GM18951 (cell line): Measurements from ENCODE around the gene HDAC4.

Experiments used
- POLR2A ChIP-seq: IDR thresholded peaks from 4 replicates; pipeline ENCODE4 v1.6.1; 2011; ENCODE audit warnings: mild to moderate bottlenecking; ENCODE audit not compliant: insufficient read length, insufficient read depth; ENCODE audit errors: extremely low read depth
- in situ Hi-C: fragments of 300-500 bp; cut with MboI; formaldehyde crosslinking; loops from one replicate; pipeline ENCODE4 v1.12.0; 2022; ENCODE audit warnings: low sequenced_read_pairs, mixed read lengths, inconsistent platforms; ENCODE audit not compliant: unreplicated experiment

The HDAC4 gene

DNA sequence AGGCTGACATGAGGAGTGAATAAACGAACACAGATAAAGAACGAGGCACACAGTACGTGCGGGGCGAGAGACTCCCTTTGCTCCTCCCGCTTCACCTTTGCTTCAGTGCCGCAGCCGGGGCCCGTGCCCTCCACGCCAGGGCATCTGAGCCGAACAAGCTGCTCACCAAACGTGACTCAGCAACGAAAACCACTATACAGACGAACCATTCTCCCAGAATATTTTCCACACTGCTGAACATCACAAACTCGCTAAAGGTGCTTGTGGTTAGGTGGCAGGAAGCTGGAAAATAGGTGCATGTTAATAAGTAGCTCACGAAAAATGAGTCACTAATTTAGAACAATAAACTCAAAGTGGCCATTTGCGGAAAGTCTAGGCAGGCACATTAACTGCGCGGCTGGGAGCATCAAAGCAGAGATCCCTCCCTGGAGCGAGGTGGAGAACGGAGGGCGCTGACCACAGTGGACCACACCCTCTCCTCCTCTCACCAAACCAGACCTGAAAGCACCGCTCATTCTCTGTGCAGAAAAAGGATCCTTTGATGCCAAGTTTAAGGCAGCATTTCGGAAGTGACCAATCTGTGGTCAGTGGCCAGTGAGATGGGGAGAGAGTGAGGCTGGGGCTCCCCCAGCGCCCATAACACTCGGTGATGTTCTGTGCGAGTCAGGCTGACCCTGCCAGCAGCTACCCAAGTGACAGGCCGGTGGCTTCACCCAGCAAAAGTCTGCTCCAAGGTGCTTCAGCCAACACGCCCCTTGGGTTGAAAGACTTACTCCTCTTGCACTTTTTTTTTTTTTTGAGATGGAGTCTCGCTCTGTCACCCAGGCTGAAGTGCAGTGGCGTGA, 153.2 kb downstream of the HDAC4 start:
- TF ChIP-seq POLR2A: no peak
- in situ Hi-C loops: no loop called here

DNA sequence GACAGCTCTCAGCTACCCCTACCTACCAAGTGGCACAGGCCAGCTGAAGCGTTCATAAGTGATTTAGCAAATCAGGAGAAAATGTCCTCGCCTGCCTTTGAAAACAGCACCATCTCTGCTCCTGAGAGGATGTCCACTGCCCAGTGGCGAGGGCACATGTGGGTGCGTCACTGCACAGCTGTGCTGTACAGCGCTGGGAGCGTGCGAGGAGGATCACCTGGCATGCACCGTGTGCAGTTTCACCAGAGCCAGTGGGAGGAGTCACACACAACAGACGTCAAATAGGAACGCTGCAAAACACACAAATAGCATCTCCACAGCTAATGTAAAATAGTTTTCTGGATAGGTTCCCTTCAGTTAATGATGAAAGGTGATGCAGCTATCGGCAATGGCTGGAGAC, 154.1 kb downstream of the HDAC4 start:
- TF ChIP-seq POLR2A: no peak
- in situ Hi-C loops: no loop called here

- in situ Hi-C loops: no loop called here
- TF ChIP-seq POLR2A: no peak
Measured at GRCh38 chr2:239245872-239246721, 154.7 kb downstream of the HDAC4 start.

DNA sequence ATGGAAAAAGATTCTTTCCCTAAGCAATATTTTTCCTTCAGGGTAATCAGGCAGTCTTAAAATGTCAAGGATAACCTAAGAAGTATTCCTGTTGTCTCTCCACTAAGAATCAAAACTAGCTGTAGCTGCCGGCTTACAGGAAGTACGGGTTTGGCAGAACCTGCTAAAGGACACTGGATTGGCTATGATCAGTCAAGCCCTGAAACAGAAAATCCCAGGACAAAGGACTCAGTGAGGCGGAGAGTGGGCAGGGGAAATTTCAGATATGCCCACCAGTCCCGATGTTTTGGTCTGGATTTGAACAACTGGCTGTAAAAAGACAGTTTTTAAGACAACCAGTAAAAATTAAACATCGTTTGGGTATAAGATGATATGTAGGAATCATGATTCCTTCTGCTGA, 155.7 kb downstream of the HDAC4 start:
- in situ Hi-C loops: no loop called here
- TF ChIP-seq POLR2A: no peak

DNA sequence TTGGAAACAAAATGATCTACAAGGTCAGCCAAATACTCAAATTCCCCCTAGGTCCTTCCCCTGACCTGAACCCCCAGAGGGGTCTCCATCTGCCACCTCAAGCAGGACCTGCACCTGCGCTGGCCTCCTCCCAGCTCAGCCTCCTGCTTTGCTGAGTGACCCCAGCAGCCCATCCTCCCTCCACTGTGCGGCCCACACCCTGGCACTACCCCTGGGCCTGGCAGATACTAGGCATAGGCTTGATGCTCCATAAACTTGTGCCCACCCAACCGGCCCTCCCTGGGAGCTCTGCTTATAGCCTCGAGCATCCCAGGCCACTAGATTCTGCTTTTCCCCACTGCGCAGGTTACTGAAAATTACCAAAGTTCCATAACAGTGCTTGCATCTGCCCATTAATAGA, 156.2 kb downstream of the HDAC4 start:
- no peak for TF ChIP-seq POLR2A
- in situ Hi-C loops: no loop called here

- in situ Hi-C loops: no loop called here
- TF ChIP-seq POLR2A: no peak
Measured at GRCh38 chr2:239241431-239241960, 159.3 kb downstream of the HDAC4 start.

DNA sequence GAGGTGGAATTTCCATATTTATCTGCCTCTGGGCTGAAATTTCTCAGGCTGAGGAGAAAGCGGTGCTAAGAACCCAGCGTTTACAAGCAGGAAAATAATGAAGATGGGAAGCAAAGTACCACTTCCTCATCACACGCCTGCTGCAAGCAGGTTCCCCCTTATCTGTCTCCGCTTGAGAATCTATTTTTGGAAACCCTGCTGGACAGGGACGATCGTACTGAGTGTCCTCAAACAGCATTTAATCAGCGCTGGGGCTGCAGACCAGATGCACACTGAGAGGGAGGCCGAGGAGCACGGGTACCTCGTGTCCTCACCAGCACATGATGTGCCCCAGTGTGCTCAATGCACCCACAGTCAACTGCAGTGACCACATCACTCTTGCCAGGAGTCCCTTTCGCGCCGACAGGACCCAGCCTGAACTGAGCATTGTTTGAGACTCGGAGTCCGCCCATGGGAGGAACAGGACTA, 160.4 kb downstream of the HDAC4 start:
- in situ Hi-C loops: no loop called here
- no peak for TF ChIP-seq POLR2A

- in situ Hi-C loops: no loop called here
- TF ChIP-seq POLR2A: no peak
Measured at GRCh38 chr2:239239607-239240413, 161.0 kb downstream of the HDAC4 start.

GRCh38 chr2:239238839-239239606, 161.8 kb downstream of the HDAC4 start:
- no peak for TF ChIP-seq POLR2A
- in situ Hi-C loops: no loop called here

- in situ Hi-C loops: no loop called here
- TF ChIP-seq POLR2A: no peak
Measured at GRCh38 chr2:239238381-239238780, 162.4 kb downstream of the HDAC4 start.

GRCh38 chr2:239236808-239237205, 164.0 kb downstream of the HDAC4 start:
- in situ Hi-C loops: no loop called here
- no peak for TF ChIP-seq POLR2A
